Breast epithelium (tissue), 3 donors: ENCODE results near the gene TNFAIP3.
"Not testable (repeated sequence)": the region's sequence is repeated elsewhere in the genome, so short reads cannot be mapped to it uniquely, and the experiment has no call there.

Experiments
- POLR2A ChIP-seq: fragments of 450-650 bp; IDR thresholded peaks from one replicate; pipeline ENCODE4 v1.6.1; 2016; ENCODE audit warnings: antibody characterized with exemption, mild to moderate bottlenecking, moderate library complexity
- TF ChIP-seq, protein P1 (sequence below), 3 donors: fragments of 450-650 bp; IDR thresholded peaks; one replicate each; pipeline ENCODE4 v1.5.1; 2016 to 2017; ENCODE audit warnings: antibody characterized with exemption in 3 of 3, mild to moderate bottlenecking in 3 of 3, moderate library complexity in 3 of 3

DNA sequence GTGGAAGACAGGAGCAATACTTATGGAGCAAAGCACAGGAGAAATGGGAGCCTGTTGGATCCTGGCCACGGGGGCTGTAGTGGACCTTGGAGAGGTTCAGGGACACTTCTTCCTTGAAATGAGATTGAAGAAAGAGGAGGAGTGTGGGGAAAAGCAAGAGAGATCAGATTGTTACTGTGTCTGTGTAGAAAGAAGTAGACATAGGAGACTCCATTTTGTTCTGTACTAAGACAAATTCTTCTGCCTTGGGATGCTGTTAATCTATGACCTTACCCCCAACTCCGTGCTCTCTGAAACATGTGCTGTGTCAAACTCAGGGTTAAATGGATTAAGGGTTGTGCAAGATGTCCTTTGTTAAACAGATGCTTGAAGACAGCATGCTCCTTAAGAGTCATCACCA, 22.7 kb upstream of the TNFAIP3 start:
- not testable (repeated sequence) for TF ChIP-seq POLR2A
- TF ChIP-seq, protein P1, sequence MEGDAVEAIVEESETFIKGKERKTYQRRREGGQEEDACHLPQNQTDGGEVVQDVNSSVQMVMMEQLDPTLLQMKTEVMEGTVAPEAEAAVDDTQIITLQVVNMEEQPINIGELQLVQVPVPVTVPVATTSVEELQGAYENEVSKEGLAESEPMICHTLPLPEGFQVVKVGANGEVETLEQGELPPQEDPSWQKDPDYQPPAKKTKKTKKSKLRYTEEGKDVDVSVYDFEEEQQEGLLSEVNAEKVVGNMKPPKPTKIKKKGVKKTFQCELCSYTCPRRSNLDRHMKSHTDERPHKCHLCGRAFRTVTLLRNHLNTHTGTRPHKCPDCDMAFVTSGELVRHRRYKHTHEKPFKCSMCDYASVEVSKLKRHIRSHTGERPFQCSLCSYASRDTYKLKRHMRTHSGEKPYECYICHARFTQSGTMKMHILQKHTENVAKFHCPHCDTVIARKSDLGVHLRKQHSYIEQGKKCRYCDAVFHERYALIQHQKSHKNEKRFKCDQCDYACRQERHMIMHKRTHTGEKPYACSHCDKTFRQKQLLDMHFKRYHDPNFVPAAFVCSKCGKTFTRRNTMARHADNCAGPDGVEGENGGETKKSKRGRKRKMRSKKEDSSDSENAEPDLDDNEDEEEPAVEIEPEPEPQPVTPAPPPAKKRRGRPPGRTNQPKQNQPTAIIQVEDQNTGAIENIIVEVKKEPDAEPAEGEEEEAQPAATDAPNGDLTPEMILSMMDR (IDR thresholded peaks at IDR 0.05): not testable (repeated sequence)
